Body of pancreas (tissue), 4 donors: ENCODE results near the gene TMEM183A. TPM values are rescaled to one million over a fixed set of nuclear protein-coding genes. Genes with fewer than 3 reads are reported as not detected.

Experiments used
- ATAC-seq: fragments of 150-250 bp; one replicate; pipeline ENCODE4 v1.9.1; 2016
- DNase-seq, 4 donors: peaks; one replicate each; pipeline ENCODE4 v3.0.0-alpha.2; 2019
- H3K27ac ChIP-seq, 4 donors: fragments of 200-600 bp; sonication (generic); 1 replicate in 3 of 4; 2 replicates in 1 of 4; pipeline versions ENCODE4 v1.5.1 to v1.6.1; 2016 to 2019; ENCODE audit warnings: mild to moderate bottlenecking in 1 of 4, mixed read lengths in 1 of 4, moderate library complexity in 1 of 4
- H3K27me3 ChIP-seq, 2 donors: fragments of 200-600 bp; sonication (generic); one replicate each; pipeline ENCODE4 v1.6.0; 2016; ENCODE audit warnings: mild to moderate bottlenecking in 1 of 2
- H3K36me3 ChIP-seq, 2 donors: fragments of 200-600 bp; sonication (generic); replicated peaks in 1 of 2; 2 replicates each; pipeline ENCODE4 v1.5.1; 2016; ENCODE audit warnings: low read depth in 2 of 2; ENCODE audit not compliant: insufficient read depth in 1 of 2
- H3K4me1 ChIP-seq: fragments of 200-600 bp; sonication (generic); one replicate; pipeline ENCODE4 v1.6.0; 2016
- H3K4me3 ChIP-seq, 2 donors: fragments of 200-600 bp; sonication (generic); 1 replicate in 1 of 2; 2 replicates in 1 of 2; pipeline ENCODE4 v1.5.1; 2016 to 2019
- H3K9me3 ChIP-seq, 3 donors: fragments of 200-600 bp; sonication (generic); 1 replicate in 2 of 3; 2 replicates in 1 of 3; pipeline ENCODE4 v1.5.1; 2016
- CTCF ChIP-seq, 7 experiments: fragments of 450-650 bp in 4 of 7; fragments of 200-600 bp in 3 of 7; sonication (generic) in 3 of 7; IDR thresholded peaks; one replicate each; pipeline ENCODE4 v1.5.1; 2016 to 2019; ENCODE audit warnings: antibody characterized with exemption in 7 of 7
- POLR2A ChIP-seq, 3 donors: fragments of 450-650 bp; IDR thresholded peaks; one replicate each; pipeline ENCODE4 v1.6.1; 2016; ENCODE audit warnings: antibody characterized with exemption in 3 of 3, mild to moderate bottlenecking in 2 of 3
- WGBS, 2 donors: methylation state at CpG; one replicate each; pipeline ENCODE4 v1.1.5; 2017; 5-methylcytosine and 5-hydroxymethylcytosine counted together
- intact Hi-C: fragments of 100-400 bp; cut with DNase I; formaldehyde crosslinking; loops from one replicate; pipeline ENCODE4 v1.15.1; 2023
- total RNA-seq, 2 donors: library from RNA; depleted of rRNA; stranded (reverse); fragments of >200 nt; gene quantifications; one replicate each; pipeline ENCODE4 v1.1.0, GENCODE V29; 2016

TMEM183A gene
- total RNA-seq, 2 donors from 2014 or later = 47.7 to 86.7 TPM

GRCh38 chr1:203025686-203026030, 18.5 kb downstream of the TMEM183A start:
- intact Hi-C loops = no loop called here
- DNase-seq = no peak
- Histone ChIP-seq H3K4me3 (no peak overlapping the region), H3K4me1 (peaks cover 17% of the 10 kb centered on the region), H3K27me3 (no peaks in the 10 kb centered on the region), H3K36me3 (peaks cover 6 to 18% of the 10 kb centered on the region in 2 donors), H3K27ac (peak overlapping the region; percentile 1 to 51 (median 19)), H3K9me3 (no peaks in the 10 kb centered on the region)
- no peak for ATAC-seq
- no peak for TF ChIP-seq CTCF (IDR thresholded peaks at IDR 0.05)
- TF ChIP-seq POLR2A (IDR thresholded peaks at IDR 0.05) = no peak

DNA sequence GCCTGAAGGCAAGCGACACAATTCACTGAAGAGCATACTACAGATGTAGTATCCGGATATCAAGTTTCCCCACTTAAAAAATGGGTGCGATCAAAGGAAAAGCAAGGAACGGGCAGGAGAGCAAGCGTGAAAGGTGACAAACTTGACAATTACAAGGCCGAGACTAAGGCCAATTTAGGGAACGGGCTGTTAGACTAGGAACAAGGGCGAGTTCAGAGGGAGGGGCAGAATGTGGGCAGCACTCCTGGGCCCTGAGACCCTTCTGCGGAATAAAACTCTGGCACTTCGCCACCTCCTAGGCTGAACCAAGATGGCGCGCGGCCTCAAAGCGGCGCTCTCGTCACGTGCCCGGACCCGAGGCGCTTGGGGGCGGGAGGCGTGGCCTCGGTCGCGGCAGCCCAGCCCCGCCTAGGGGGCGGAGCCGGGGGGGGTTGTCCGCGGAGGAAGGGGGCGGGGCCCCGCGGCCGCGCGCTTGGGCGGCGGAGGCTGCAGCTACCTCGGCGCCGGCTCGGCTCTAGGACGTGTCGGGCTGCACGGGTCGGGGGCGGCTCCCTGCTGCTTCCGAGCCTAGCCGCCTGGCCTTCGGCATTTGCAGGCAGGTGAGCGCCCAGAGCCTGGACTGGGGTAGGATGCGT, 19.0 kb downstream of the TMEM183A start, which contains the start of gene PPFIA4:
Gene PPFIA4, plus strand, starts transcription at position 461 of the 635 bp plus-strand sequence. CDS start 12,518 bp downstream, outside the sequence.
- TF ChIP-seq CTCF (IDR thresholded peaks at IDR 0.05) (no peak), POLR2A (IDR thresholded peaks at IDR 0.05) (peak in 2 of 3 donors; percentile 12 to 15)
- Histone ChIP-seq H3K9me3 (no peaks in the 10 kb centered on the region), H3K4me1 (peaks cover 17% of the 10 kb centered on the region), H3K36me3 (peaks cover 6 to 16% of the 10 kb centered on the region in 2 donors), H3K27me3 (no peaks in the 10 kb centered on the region), H3K4me3 (no peak within 1 kb of the TSS), H3K27ac (peak within 1 kb of the TSS; percentile 1 to 51 (median 19))
- intact Hi-C loops = no loop called here
- WGBS, 2 donors = 8 to 40% methylated on average over 9 to 48 of the region's 52 CpGs
- DNase-seq = peak; percentile 86 to 91 (median 89)
- ATAC-seq = peak; percentile 92

- Histone ChIP-seq H3K4me1 (peaks cover 17% of the 10 kb centered on the region), H3K27ac (no peak overlapping the region), H3K4me3 (no peak overlapping the region), H3K36me3 (peaks cover 3 to 9% of the 10 kb centered on the region in 2 donors), H3K27me3 (no peaks in the 10 kb centered on the region), H3K9me3 (no peaks in the 10 kb centered on the region)
- TF ChIP-seq CTCF (IDR thresholded peaks at IDR 0.05) (no peak), POLR2A (IDR thresholded peaks at IDR 0.05) (peak in 1 of 3 donors; percentile 2)
- intact Hi-C loops = no loop called here
- ATAC-seq (peak; percentile 3), DNase-seq (no peak)
- WGBS, 2 donors = 8 to 21% methylated on average over 23 to 44 of the region's 46 CpGs
Observed at GRCh38 chr1:203026666-203027663, 19.8 kb downstream of the TMEM183A start.

- 78 to 85% methylated on average over 9 of the region's 9 CpGs for WGBS, 2 donors
- H3K4me3 ChIP-seq = no peak overlapping the region
- no peaks in the 10 kb centered on the region for H3K27me3 ChIP-seq
- H3K9me3 ChIP-seq = no peaks in the 10 kb centered on the region
- H3K36me3 ChIP-seq = peaks cover 0 to 7% of the 10 kb centered on the region in 2 donors
- intact Hi-C loops = no loop called here
- H3K27ac ChIP-seq = no peak overlapping the region
- DNase-seq = no peak
- no peak for ATAC-seq
- no peak for TF ChIP-seq POLR2A (IDR thresholded peaks at IDR 0.05)
- TF ChIP-seq CTCF (IDR thresholded peaks at IDR 0.05) = no peak
- H3K4me1 ChIP-seq = peaks cover 17% of the 10 kb centered on the region
Observed at GRCh38 chr1:203028067-203028783, 21.1 kb downstream of the TMEM183A start.
